HEK293 (cell line): ENCODE results near the gene SPATA16.

Source experiments
- GLI4 ChIP-seq: fragments of 450-650 bp; formaldehyde crosslinking; IDR thresholded peaks from 2 replicates; pipeline ENCODE4 v1.5.1; 2016; ENCODE audit warnings: missing biosample characterization, missing genetic modification characterization
- YY1 ChIP-seq: fragments of 450-650 bp; formaldehyde crosslinking; IDR thresholded peaks from 2 replicates; pipeline ENCODE4 v1.5.1; 2018; ENCODE audit warnings: missing biosample characterization, missing genetic modification characterization
- ZNF548 ChIP-seq: fragments of 450-650 bp; formaldehyde crosslinking; IDR thresholded peaks from 2 replicates; pipeline ENCODE4 v1.5.1; 2016; ENCODE audit warnings: missing biosample characterization, missing genetic modification characterization
- ZNF843 ChIP-seq: fragments of 450-650 bp; formaldehyde crosslinking; IDR thresholded peaks from 2 replicates; pipeline ENCODE4 v1.5.1; 2016; ENCODE audit warnings: missing biosample characterization, missing genetic modification characterization
- TF ChIP-seq, protein P1 (sequence below): fragments of 450-650 bp; formaldehyde crosslinking; IDR thresholded peaks from 2 replicates; pipeline ENCODE4 v1.5.1; 2016; ENCODE audit warnings: missing biosample characterization, missing genetic modification characterization

DNA sequence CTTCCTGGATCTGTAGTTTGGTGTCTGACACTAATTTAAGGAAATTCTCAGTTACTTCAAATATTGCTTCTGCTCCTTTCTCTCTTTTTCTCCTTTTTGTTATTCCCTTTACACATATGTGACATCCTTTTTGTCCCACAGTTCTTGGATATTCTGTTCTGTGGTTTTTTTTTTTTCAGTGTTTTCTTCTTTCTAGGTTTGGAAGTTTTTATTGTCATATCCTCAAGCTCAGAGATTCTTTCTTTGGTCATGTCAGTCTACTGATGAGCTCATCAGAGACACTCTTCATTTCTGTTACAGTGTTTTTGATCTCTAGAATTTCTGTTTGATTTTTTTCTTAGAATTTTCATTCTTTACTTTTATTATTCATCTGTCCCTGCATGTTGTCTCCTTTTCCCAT lies 140.5 kb downstream of the SPATA16 start:
- TF ChIP-seq GLI4 (no peak), ZNF548 (tag by site-specific recombination) (no peak), ZNF843 (tag by site-specific recombination) (no peak), YY1 (tag by site-specific recombination) (no peak)
- TF ChIP-seq, protein P1, sequence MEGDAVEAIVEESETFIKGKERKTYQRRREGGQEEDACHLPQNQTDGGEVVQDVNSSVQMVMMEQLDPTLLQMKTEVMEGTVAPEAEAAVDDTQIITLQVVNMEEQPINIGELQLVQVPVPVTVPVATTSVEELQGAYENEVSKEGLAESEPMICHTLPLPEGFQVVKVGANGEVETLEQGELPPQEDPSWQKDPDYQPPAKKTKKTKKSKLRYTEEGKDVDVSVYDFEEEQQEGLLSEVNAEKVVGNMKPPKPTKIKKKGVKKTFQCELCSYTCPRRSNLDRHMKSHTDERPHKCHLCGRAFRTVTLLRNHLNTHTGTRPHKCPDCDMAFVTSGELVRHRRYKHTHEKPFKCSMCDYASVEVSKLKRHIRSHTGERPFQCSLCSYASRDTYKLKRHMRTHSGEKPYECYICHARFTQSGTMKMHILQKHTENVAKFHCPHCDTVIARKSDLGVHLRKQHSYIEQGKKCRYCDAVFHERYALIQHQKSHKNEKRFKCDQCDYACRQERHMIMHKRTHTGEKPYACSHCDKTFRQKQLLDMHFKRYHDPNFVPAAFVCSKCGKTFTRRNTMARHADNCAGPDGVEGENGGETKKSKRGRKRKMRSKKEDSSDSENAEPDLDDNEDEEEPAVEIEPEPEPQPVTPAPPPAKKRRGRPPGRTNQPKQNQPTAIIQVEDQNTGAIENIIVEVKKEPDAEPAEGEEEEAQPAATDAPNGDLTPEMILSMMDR, result no peak
